HepG2 (cell line): Measurements from ENCODE around the gene AKAP14. TPM values are rescaled to one million over a fixed set of nuclear protein-coding genes. Genes with fewer than 3 reads are reported as not detected.
A peak's percentile ranks its signal among the peaks of the same experiment; 100 is the strongest.

Experiments
- ATF7 ChIP-seq, 2 experiments: fragments of 450-650 bp in 1 of 2; sonication (generic) in 1 of 2; formaldehyde crosslinking in 1 of 2; IDR thresholded peaks; 2 replicates each; pipeline versions ENCODE4 v1.4.0 to v1.6.1; 2016 to 2020; ENCODE audit warnings: antibody characterized with exemption in 1 of 2, mild to moderate bottlenecking in 1 of 2, missing genetic modification reagents in 1 of 2
- BCL3 ChIP-seq: sonication (generic); formaldehyde crosslinking; IDR thresholded peaks from 2 replicates; pipeline ENCODE4 v1.5.1; 2020; ENCODE audit warnings: mild to moderate bottlenecking, missing genetic modification reagents, moderate library complexity
- CTCF ChIP-seq: sonication (generic); formaldehyde crosslinking; IDR thresholded peaks from 2 replicates; pipeline ENCODE4 v1.5.0; 2020; ENCODE audit warnings: mild to moderate bottlenecking, missing genetic modification reagents, moderate library complexity
- DMAP1 ChIP-seq: IDR thresholded peaks from 2 replicates; pipeline ENCODE4 v1.6.1; 2016
- ESRRA ChIP-seq: sonication (generic); formaldehyde crosslinking; IDR thresholded peaks from 2 replicates; pipeline ENCODE4 v1.5.1; 2020; ENCODE audit warnings: mild to moderate bottlenecking, low read depth, missing genetic modification reagents
- GATAD1 ChIP-seq: IDR thresholded peaks from 2 replicates; pipeline ENCODE4 v1.6.1; 2016; ENCODE audit warnings: missing genetic modification reagents, missing compliant biosample characterization
- PAWR ChIP-seq: sonication (generic); formaldehyde crosslinking; IDR thresholded peaks from 2 replicates; pipeline ENCODE4 v1.4.0; 2020; ENCODE audit warnings: missing genetic modification reagents, mild to moderate bottlenecking, borderline replicate concordance
- PCBP2 ChIP-seq: fragments of 200-400 bp; formaldehyde crosslinking; optimal IDR thresholded peaks from 2 replicates; pipeline ENCODE3; 2018; ENCODE audit warnings: low read length, low read depth; ENCODE audit not compliant: poor library complexity, severe bottlenecking
- RAD21 ChIP-seq: fragments of 450-650 bp; formaldehyde crosslinking; IDR thresholded peaks from 2 replicates; pipeline ENCODE4 v1.5.0; 2020; ENCODE audit warnings: mild to moderate bottlenecking
- RBAK ChIP-seq: sonication (generic); formaldehyde crosslinking; IDR thresholded peaks from 2 replicates; pipeline ENCODE4 v1.5.1; 2020; ENCODE audit warnings: mild to moderate bottlenecking, missing genetic modification reagents
- SMAD9 ChIP-seq: sonication (generic); formaldehyde crosslinking; IDR thresholded peaks from 2 replicates; pipeline ENCODE4 v1.5.1; 2020; ENCODE audit warnings: mild to moderate bottlenecking, missing genetic modification reagents
- SP2 ChIP-seq: sonication (generic); formaldehyde crosslinking; IDR thresholded peaks from 2 replicates; pipeline ENCODE4 v1.5.1; 2020; ENCODE audit warnings: mild to moderate bottlenecking, missing genetic modification reagents
- TARDBP ChIP-seq: sonication (generic); formaldehyde crosslinking; IDR thresholded peaks from 2 replicates; pipeline ENCODE4 v1.8.0; 2022; ENCODE audit warnings: mild to moderate bottlenecking, missing genetic modification reagents
- THAP11 ChIP-seq: IDR thresholded peaks from 2 replicates; pipeline ENCODE4 v1.6.1; 2016; ENCODE audit warnings: missing biosample characterization, missing genetic modification reagents
- ZBTB1 ChIP-seq: sonication (generic); formaldehyde crosslinking; IDR thresholded peaks from 2 replicates; pipeline ENCODE4 v1.4.0; 2020; ENCODE audit warnings: missing genetic modification reagents, borderline replicate concordance
- ZBTB20 ChIP-seq: sonication (generic); formaldehyde crosslinking; IDR thresholded peaks from 2 replicates; pipeline ENCODE4 v1.8.1; 2023; ENCODE audit warnings: missing genetic modification reagents, low read depth, mild to moderate bottlenecking, borderline replicate concordance
- ZMAT3 ChIP-seq: sonication (generic); formaldehyde crosslinking; conservative IDR thresholded peaks from 2 replicates; pipeline ENCODE4 v1.7.0; 2021; ENCODE audit warnings: missing genetic modification reagents
- ZNF770 ChIP-seq: sonication (generic); formaldehyde crosslinking; IDR thresholded peaks from 2 replicates; pipeline ENCODE4 v1.5.0; 2020; ENCODE audit warnings: mild to moderate bottlenecking, missing genetic modification reagents
- ZNF850 ChIP-seq: sonication (generic); formaldehyde crosslinking; conservative IDR thresholded peaks from 2 replicates; pipeline ENCODE4 v1.9.0; 2021; ENCODE audit warnings: mild to moderate bottlenecking, missing genetic modification reagents
- polyA plus RNA-seq, 8 experiments: library from polyadenylated mRNA; depleted of rRNA in 3 of 8; stranded (reverse) in 7 of 8; unstranded in 1 of 8; fragments of >200 nt; fragmentation: Illumina TruSeq in 4 of 8; extraction: Trizol in 4 of 8; gene quantifications; 2 replicates each; pipeline versions ENCODE4 v1.2.1 to v1.2.3, GENCODE V29; 2011 to 2016; ENCODE audit warnings: low read depth in 4 of 8, missing spikeins in 1 of 8, mixed read lengths in 1 of 8; ENCODE audit not compliant: insufficient read depth in 1 of 8
- total RNA-seq, 5 experiments: library from RNA; depleted of rRNA; stranded (reverse); fragments of >200 nt; fragmentation: Illumina TruSeq; extraction: Trizol; gene quantifications; 2 replicates each; pipeline ENCODE4 v1.2.3, GENCODE V29; 2016; ENCODE audit warnings: low read depth in 1 of 5
- TF ChIP-seq, protein P1 (sequence below): IDR thresholded peaks from 2 replicates; pipeline ENCODE4 v1.6.1; 2016; ENCODE audit warnings: missing genetic modification reagents, missing compliant biosample characterization
- TF ChIP-seq, protein P2 (sequence below): IDR thresholded peaks from 2 replicates; pipeline ENCODE4 v1.4.0; 2020; ENCODE audit warnings: mild to moderate bottlenecking, missing genetic modification reagents

The AKAP14 gene
- total and polyA plus RNA-seq, 2 of the 13 experiments (the other 11 are each of a cell fraction or from before 2014, with no cell fraction given) = 0.20 to 1.7 TPM

DNA sequence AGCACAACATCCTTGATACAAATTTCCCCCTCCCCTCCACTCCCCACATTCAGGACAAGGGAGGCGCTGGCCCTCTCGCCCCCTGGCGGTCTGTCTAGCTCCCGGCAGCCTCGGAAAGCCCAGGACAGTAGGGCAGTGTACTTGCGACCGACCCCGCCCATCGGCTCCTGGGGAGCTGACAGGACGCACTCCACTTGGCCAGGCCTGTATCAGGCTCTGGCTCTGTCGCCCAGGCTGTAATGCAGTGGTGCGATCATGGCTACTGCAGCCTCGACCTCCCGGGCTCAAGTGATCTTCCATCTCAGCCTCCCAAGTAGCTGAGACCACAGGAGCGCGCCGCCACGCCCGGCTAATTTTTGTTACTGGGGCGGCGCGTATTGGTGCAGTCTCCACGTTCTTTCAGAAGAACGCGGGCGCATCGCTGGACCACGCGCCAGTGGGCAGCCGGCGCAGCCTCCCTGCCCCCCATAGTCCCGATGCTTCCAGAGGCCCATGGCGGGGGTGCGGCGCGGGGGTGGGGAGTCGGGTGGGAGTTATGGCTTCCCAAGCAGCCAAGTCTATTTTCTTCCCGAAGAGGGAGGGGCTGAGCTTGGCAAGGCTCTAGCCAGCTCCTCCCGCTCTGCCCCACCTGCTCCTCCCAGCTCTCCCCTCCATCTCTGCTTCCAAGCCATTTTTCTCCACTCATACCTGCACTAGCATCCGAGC lies 7.8 kb upstream of the AKAP14 start (continued):
- TF ChIP-seq PCBP2 (no peak), RAD21 (CRISPR knock-in tag) (0 out of 2 replicates have a peak, but pooled peaks have one; percentile 18), SP2 (CRISPR knock-in tag) (no peak), PAWR (no peak), RBAK (CRISPR knock-in tag) (no peak), ZNF850 (CRISPR knock-in tag) (no peak), ZBTB20 (CRISPR knock-in tag) (no peak), TARDBP (CRISPR knock-in tag) (no peak), THAP11 (CRISPR knock-in tag) (0 out of 2 replicates have a peak, but pooled peaks have one; percentile 20), ATF7 (IDR thresholded peaks at IDR 0.05) (no peak), ATF7 (CRISPR knock-in tag; IDR thresholded peaks at IDR 0.05) (no peak), BCL3 (CRISPR knock-in tag) (no peak), DMAP1 (CRISPR knock-in tag) (no peak), ZNF770 (CRISPR knock-in tag) (no peak), CTCF (CRISPR knock-in tag) (peak; percentile 80), ESRRA (CRISPR knock-in tag) (no peak), SMAD9 (CRISPR knock-in tag) (no peak), GATAD1 (CRISPR knock-in tag) (peak; percentile 48; the same call in 1 of the 2 replicates), ZMAT3 (CRISPR knock-in tag) (no peak), ZBTB1 (CRISPR knock-in tag) (no peak)
- TF ChIP-seq, protein P1, sequence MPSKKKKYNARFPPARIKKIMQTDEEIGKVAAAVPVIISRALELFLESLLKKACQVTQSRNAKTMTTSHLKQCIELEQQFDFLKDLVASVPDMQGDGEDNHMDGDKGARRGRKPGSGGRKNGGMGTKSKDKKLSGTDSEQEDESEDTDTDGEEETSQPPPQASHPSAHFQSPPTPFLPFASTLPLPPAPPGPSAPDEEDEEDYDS (CRISPR knock-in tag) = no peak
- TF ChIP-seq, protein P2, sequence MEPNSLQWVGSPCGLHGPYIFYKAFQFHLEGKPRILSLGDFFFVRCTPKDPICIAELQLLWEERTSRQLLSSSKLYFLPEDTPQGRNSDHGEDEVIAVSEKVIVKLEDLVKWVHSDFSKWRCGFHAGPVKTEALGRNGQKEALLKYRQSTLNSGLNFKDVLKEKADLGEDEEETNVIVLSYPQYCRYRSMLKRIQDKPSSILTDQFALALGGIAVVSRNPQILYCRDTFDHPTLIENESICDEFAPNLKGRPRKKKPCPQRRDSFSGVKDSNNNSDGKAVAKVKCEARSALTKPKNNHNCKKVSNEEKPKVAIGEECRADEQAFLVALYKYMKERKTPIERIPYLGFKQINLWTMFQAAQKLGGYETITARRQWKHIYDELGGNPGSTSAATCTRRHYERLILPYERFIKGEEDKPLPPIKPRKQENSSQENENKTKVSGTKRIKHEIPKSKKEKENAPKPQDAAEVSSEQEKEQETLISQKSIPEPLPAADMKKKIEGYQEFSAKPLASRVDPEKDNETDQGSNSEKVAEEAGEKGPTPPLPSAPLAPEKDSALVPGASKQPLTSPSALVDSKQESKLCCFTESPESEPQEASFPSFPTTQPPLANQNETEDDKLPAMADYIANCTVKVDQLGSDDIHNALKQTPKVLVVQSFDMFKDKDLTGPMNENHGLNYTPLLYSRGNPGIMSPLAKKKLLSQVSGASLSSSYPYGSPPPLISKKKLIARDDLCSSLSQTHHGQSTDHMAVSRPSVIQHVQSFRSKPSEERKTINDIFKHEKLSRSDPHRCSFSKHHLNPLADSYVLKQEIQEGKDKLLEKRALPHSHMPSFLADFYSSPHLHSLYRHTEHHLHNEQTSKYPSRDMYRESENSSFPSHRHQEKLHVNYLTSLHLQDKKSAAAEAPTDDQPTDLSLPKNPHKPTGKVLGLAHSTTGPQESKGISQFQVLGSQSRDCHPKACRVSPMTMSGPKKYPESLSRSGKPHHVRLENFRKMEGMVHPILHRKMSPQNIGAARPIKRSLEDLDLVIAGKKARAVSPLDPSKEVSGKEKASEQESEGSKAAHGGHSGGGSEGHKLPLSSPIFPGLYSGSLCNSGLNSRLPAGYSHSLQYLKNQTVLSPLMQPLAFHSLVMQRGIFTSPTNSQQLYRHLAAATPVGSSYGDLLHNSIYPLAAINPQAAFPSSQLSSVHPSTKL = no peak
